Gastrocnemius medialis (tissue), 4 donors: ENCODE measurements around the gene TYMP. TPM values are rescaled to one million over a fixed set of nuclear protein-coding genes. Genes with fewer than 3 reads are reported as not detected.

Source experiments
- ATAC-seq, 2 donors: fragments of 150-250 bp; one replicate each; pipeline ENCODE4 v1.9.1; 2016
- DNase-seq, 2 donors: peaks; one replicate each; pipeline ENCODE4 v3.0.0-alpha.2; 2019
- H3K27ac ChIP-seq, 4 donors: fragments of 200-600 bp; sonication (generic); 1 replicate in 1 of 4; 2 replicates in 3 of 4; pipeline ENCODE4 v1.5.1; 2016 to 2018; ENCODE audit warnings: mild to moderate bottlenecking in 2 of 4, moderate library complexity in 1 of 4
- H3K27me3 ChIP-seq, 3 donors: fragments of 200-600 bp; sonication (generic) in 2 of 3; 1 replicate in 1 of 3; 2 replicates in 2 of 3; pipeline versions ENCODE4 v1.5.1 to v1.6.0; 2016 to 2019; ENCODE audit warnings: mild to moderate bottlenecking in 1 of 3, moderate library complexity in 1 of 3
- H3K36me3 ChIP-seq, 2 donors: fragments of 200-600 bp; sonication (generic) in 1 of 2; one replicate each; pipeline ENCODE4 v1.5.1; 2017 to 2018
- H3K4me1 ChIP-seq, 2 donors: fragments of 200-600 bp; sonication (generic) in 1 of 2; one replicate each; pipeline ENCODE4 v1.5.1; 2016 to 2017; ENCODE audit warnings: mild to moderate bottlenecking in 2 of 2
- H3K4me3 ChIP-seq, 4 donors: fragments of 200-600 bp; sonication (generic) in 3 of 4; 1 replicate in 1 of 4; 2 replicates in 3 of 4; pipeline ENCODE4 v1.5.1; 2016 to 2019; ENCODE audit warnings: mild to moderate bottlenecking in 2 of 4
- H3K9me3 ChIP-seq, 3 donors: fragments of 200-600 bp; sonication (generic) in 2 of 3; 1 replicate in 1 of 3; 2 replicates in 2 of 3; pipeline ENCODE4 v1.5.1; 2016 to 2019
- CTCF ChIP-seq, 5 experiments: fragments of 450-650 bp in 3 of 5; fragments of 200-600 bp in 2 of 5; sonication (generic) in 2 of 5; IDR thresholded peaks in 4 of 5; conservative IDR thresholded peaks in 1 of 5; 1 replicate in 4 of 5; 2 replicates in 1 of 5; pipeline ENCODE4 v1.5.1; 2016 to 2019; ENCODE audit warnings: antibody characterized with exemption in 5 of 5, mild to moderate bottlenecking in 3 of 5, moderate library complexity in 3 of 5
- POLR2A ChIP-seq, 2 donors: fragments of 450-650 bp; IDR thresholded peaks; one replicate each; pipeline ENCODE4 v1.6.1; 2017; ENCODE audit warnings: antibody characterized with exemption in 2 of 2, mild to moderate bottlenecking in 2 of 2, moderate library complexity in 2 of 2
- in situ Hi-C, 4 donors: fragments of 200-750 bp; cut with MboI; loops; one replicate each; pipeline versions ENCODE4 v1.15.0 to v1.8.0; 2017; ENCODE audit warnings: low sequenced_read_pairs in 4 of 4
- intact Hi-C: fragments of 100-400 bp; cut with DNase I; formaldehyde crosslinking; loops from one replicate; pipeline ENCODE4 v1.15.1; 2023; ENCODE audit warnings: low total_unique reads
- total RNA-seq, 4 donors: library from RNA; depleted of rRNA; stranded (reverse); fragments of >200 nt; gene quantifications; one replicate each; pipeline versions ENCODE4 v1.1.0 to v1.2.3, GENCODE V29; 2016

TYMP gene
- total RNA-seq, 4 donors from 2014 or later: 8.8 to 15.8 (median 11.8) TPM

- Histone ChIP-seq H3K4me3 (no peak overlapping the region), H3K27ac (no peak overlapping the region), H3K36me3 (peaks cover 0 to 12% of the 10 kb centered on the region in 2 donors), H3K27me3 (no peaks in the 10 kb centered on the region), H3K4me1 (no peaks in the 10 kb centered on the region), H3K9me3 (no peaks in the 10 kb centered on the region)
- ATAC-seq (peak; percentile 47 to 51), DNase-seq (no peak)
- TF ChIP-seq CTCF (IDR thresholded peaks at IDR 0.05 in 4 of 5, conservative IDR thresholded peaks at IDR 0.05 in 1 of 5): peak in 3 of 5 experiments; percentile 27 to 49 (median 36)
- no peak for TF ChIP-seq POLR2A (IDR thresholded peaks at IDR 0.05)
- intact Hi-C loops: no loop called here
- in situ Hi-C loops: loop anchor here in 1 of 4 donors (10.0 kb wide), 1 partner anchor 114 kb away; no protein-coding TSS in a partner anchor
Observed at GRCh38 chr22:50498322-50498890, 31.4 kb downstream of the TYMP start.

- in situ Hi-C loops: loop anchor here in 1 of 4 donors (10.0 kb wide), 1 partner anchor 112 kb away; no protein-coding TSS in a partner anchor
- no peak overlapping the region for H3K27ac ChIP-seq
- H3K4me3 ChIP-seq: no peak overlapping the region
- no peaks in the 10 kb centered on the region for H3K36me3 ChIP-seq
- intact Hi-C loops: no loop called here
- no peaks in the 10 kb centered on the region for H3K4me1 ChIP-seq
- no peaks in the 10 kb centered on the region for H3K9me3 ChIP-seq
- ATAC-seq (no peak), DNase-seq (no peak)
- no peaks in the 10 kb centered on the region for H3K27me3 ChIP-seq
- TF ChIP-seq CTCF (IDR thresholded peaks at IDR 0.05 in 4 of 5, conservative IDR thresholded peaks at IDR 0.05 in 1 of 5) (no peak), POLR2A (IDR thresholded peaks at IDR 0.05) (no peak)
Observed at GRCh38 chr22:50497093-50497492, 32.7 kb downstream of the TYMP start.

- intact Hi-C loops (no loop called here), in situ Hi-C loops (loop anchor here in 1 of 4 donors (10.0 kb wide), 1 partner anchor 106 kb away; no protein-coding TSS in a partner anchor)
- Histone ChIP-seq H3K27me3 (peaks cover 0 to 7% (median 4%) of the 10 kb centered on the region in 3 donors), H3K4me1 (no peaks in the 10 kb centered on the region), H3K27ac (no peak overlapping the region), H3K9me3 (no peaks in the 10 kb centered on the region), H3K4me3 (no peak overlapping the region), H3K36me3 (no peaks in the 10 kb centered on the region)
- DNase-seq (no peak), ATAC-seq (no peak)
- TF ChIP-seq POLR2A (IDR thresholded peaks at IDR 0.05) (no peak), CTCF (IDR thresholded peaks at IDR 0.05 in 4 of 5, conservative IDR thresholded peaks at IDR 0.05 in 1 of 5) (no peak)
Observed at GRCh38 chr22:50490531-50491308, 39.1 kb downstream of the TYMP start.

- Histone ChIP-seq H3K36me3 (no peaks in the 10 kb centered on the region), H3K27ac (no peak overlapping the region), H3K27me3 (peaks cover 0 to 8% (median 7%) of the 10 kb centered on the region in 3 donors), H3K4me1 (no peaks in the 10 kb centered on the region), H3K4me3 (no peak overlapping the region), H3K9me3 (no peaks in the 10 kb centered on the region)
- in situ Hi-C loops: loop anchor here in 1 of 4 donors (10.0 kb wide), 1 partner anchor 105 kb away; no protein-coding TSS in a partner anchor
- no peak for ATAC-seq
- DNase-seq: no peak
- TF ChIP-seq CTCF (IDR thresholded peaks at IDR 0.05 in 4 of 5, conservative IDR thresholded peaks at IDR 0.05 in 1 of 5) (no peak), POLR2A (IDR thresholded peaks at IDR 0.05) (no peak)
- intact Hi-C loops: no loop called here
Observed at GRCh38 chr22:50489363-50490243, 40.2 kb downstream of the TYMP start.
